HFF-Myc (cell line): ENCODE measurements around the gene MT2A.
A peak's percentile ranks its signal among the peaks of the same experiment; 100 is the strongest.
"Not testable (repeated sequence)": the region's sequence is repeated elsewhere in the genome, so short reads cannot be mapped to it uniquely, and the experiment has no call there.

Experiments used
- DNase-seq: peaks from one replicate; pipeline ENCODE4 v3.0.0-alpha.2; 2011; ENCODE audit warnings: low read depth; ENCODE audit errors: extremely low read depth
- H3K4me3 ChIP-seq: replicated peaks from 2 replicates; pipeline ENCODE4 v1.5.1; 2011; ENCODE audit warnings: low read depth, mild to moderate bottlenecking, control low read depth, low read length
- CTCF ChIP-seq: IDR thresholded peaks from 2 replicates; pipeline ENCODE4 v1.5.1; 2012; ENCODE audit warnings: mild to moderate bottlenecking, low read depth, low read length, control low read depth; ENCODE audit errors: missing control alignments

Gene MT2A

GRCh38 chr16:56617212-56618085 is 9.1 kb downstream of the MT2A start:
- no peak for TF ChIP-seq CTCF
- H3K4me3 ChIP-seq, result peak overlapping the region; percentile 45
- DNase-seq, result no peak

- DNase-seq, result no peak
- no peak for TF ChIP-seq CTCF
- H3K4me3 ChIP-seq, result peak overlapping the region; percentile 45
Measured at GRCh38 chr16:56618138-56618537, 9.8 kb downstream of the MT2A start.

- no peak overlapping the region for H3K4me3 ChIP-seq
- no peak for DNase-seq
- no peak for TF ChIP-seq CTCF
Measured at GRCh38 chr16:56620339-56620897, 12.0 kb downstream of the MT2A start.

- DNase-seq, H3K4me3 ChIP-seq: not testable (repeated sequence)
Measured at GRCh38 chr16:56621665-56622445, 13.5 kb downstream of the MT2A start.

- DNase-seq, result not testable (repeated sequence)
Measured at GRCh38 chr16:56623184-56623583, 14.8 kb downstream of the MT2A start.

GRCh38 chr16:56623637-56624036 is 15.3 kb downstream of the MT2A start:
- H3K4me3 ChIP-seq, result no peak overlapping the region
- TF ChIP-seq CTCF, result no peak
- DNase-seq, result no peak

More at GRCh38 chr16:56623184-56623583, 14.8 kb downstream of the MT2A start:
- not testable (repeated sequence) for H3K4me3 ChIP-seq

- H3K4me3 ChIP-seq, result peak within 1 kb of the TSS; percentile 80
- no peak for TF ChIP-seq CTCF
- DNase-seq, result no peak
Measured at GRCh38 chr16:56625140-56625942, 17.0 kb downstream of the MT2A start, which contains the start of gene MT1E. MT1E (plus strand) TSS chr16:56625781; CDS start chr16:56625852, 71 bp downstream.
